Glomerular visceral epithelial cell (primary cell): ENCODE measurements around the gene SOX13.
A peak's percentile ranks its signal among the peaks of the same experiment; 100 is the strongest.

ENCODE experiments used
- DNase-seq: peaks from one replicate; pipeline ENCODE4 v3.0.0-alpha.2; 2016; ENCODE audit errors: extremely low spot score

Gene SOX13

DNA sequence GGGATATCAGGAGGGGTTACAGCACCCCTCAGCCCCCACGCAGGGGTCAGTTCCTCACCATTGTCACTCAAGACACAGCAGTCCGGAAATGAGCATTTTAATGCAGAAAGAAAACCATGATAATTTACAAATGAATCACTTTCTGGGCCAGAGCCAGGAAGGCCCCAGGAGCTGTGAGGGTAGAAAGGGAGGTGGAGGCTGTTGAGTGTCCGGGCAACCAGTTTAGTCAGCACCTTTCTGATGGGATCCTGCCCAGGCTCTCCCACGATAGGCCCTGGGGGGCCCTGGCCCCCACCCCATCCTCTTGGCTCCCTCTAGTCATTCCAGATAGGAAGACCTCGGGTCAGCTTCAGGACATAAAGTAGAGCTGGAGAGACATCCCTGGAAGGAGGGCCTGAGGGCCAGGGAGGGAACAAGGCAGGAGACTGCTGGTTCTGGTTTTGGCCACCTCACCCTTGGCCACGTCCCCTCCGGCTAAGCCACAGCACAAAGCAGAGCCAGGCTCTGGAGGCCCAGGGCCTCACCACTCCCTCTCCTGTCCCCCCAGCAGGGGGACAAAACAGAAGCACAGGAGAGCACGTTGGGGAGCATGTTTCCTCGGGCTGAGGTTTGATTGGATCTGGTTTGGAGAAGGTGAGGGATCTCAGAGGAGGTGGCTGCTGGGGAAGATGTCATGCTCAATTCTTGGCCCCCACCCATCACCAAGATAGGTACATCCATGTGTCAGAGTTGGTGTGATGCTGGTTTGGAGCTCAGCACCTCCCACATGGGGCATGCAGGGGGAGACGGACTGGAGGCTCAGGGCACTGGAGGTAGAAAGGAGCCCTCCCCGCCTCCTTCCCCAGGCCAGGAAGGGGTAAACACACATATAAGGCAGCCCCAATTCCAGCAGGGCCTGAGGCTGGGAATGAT, 58.3 kb downstream of the SOX13 start:
- peak; percentile 87 for DNase-seq

DNA sequence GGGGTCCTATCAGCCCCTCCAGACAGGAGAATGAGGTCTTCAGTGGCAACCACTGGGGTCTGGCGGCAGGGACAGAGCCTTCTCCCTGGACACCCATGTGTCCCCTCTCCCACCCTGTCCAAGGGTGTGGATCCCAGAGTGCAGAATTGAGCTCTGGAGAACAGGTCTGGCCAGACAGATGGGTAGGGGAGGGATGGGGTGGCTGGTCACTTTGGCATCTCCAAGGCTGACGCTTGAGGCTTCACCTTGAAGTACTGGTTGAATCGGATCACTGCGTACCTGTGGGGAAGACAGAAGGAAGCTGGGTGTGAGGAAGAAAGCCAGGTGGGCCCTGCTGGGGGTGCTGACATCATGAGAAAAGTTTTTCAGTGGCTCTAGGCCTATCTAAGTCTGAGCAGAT, 59.1 kb downstream of the SOX13 start:
- no peak for DNase-seq

DNA sequence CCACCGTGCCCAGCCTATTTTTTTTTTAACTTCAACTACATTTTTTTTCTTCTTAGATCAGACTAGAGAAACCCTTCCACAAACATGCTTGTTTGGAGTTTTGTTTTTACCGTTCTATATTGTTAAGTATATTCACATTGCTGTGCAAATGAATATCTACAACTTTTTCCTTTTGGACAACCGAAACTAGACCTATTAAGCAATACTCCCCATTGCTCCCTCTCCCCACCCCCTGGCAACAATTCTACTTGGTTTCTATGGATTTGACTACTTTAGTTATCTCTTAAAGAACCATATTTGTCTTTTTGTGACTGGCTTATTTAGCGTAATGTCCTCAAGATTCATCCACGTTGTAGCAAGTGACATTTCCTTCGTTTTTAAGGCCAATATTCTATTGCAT, 59.8 kb downstream of the SOX13 start:
- DNase-seq, result no peak

DNA sequence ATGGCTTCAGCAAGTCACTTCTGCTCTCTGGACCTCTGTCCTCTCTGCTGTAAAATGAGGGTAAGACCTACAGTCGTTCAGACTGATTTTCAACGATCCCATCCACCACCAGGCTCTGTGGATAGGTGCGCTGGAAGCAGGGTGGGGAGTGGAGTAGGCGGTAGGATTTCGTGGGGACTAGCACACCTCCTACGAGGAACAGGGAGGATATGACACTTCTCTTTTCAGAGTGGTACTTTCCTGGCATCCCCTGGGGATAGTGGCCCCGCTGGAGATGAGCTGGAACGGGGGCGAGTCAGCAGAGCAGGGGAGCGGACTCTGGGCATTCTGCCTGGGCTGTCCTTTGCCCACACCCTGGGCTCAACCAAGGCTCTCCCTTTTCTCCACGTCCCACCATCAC, 61.2 kb downstream of the SOX13 start:
- DNase-seq, result no peak

DNA sequence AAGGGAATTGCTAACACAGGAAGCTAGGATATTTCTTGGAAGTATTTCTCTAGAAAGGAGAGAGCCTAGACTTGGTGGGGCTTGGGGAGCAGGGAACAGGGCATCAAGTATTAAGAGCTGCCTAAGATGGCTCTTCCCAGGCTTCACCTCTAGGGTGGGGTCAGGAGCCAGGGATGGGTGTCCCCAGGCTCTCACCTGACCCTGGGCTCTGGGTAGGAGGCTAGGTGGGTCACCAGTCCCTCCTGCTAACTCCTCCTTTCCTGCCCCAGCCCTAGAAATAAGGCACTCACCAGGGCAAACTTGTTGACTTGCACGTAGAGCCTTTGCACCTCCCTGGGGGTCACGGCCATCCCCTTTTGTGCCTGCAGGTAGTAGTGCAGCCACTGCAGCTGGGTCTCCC, 63.9 kb downstream of the SOX13 start:
- no peak for DNase-seq

DNA sequence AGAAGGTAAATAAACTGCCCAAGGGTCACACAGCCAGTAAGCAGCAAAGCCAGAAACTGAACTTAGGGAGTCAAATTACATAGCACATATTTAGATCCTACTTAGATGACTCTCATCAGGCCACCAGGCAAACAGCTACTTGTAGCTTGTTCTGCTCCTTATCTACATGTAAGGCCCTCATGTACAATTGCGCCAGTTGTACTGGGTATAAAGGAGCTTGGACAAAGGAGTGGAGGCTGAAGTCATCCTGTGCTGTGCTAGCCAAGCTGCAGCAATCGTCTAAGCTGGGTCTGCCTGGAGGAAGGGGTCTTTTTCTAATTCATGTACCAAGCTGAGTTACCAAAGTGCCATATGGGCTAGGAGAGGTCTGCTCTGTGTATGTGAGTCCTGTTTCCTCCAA, 66.2 kb downstream of the SOX13 start:
- no peak for DNase-seq

DNA sequence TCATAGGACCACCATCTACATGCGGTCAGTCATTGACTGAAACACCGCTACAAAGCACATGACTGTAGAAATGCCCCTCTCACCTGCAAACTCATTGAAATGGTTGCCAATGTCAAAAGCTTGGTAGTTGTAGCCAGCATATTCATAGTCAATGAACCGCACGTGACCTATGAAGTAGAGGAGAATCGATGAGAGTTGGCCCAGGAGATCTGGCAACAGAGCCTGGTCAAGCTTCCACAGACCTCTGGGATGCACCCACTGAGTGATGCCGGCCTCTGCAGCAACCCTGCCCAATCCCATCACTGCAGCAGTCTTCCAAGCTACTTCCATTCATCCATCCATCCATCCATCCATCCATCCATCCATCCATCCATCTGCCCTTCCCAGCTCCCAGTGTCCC, 67.0 kb downstream of the SOX13 start:
- DNase-seq, result no peak

DNA sequence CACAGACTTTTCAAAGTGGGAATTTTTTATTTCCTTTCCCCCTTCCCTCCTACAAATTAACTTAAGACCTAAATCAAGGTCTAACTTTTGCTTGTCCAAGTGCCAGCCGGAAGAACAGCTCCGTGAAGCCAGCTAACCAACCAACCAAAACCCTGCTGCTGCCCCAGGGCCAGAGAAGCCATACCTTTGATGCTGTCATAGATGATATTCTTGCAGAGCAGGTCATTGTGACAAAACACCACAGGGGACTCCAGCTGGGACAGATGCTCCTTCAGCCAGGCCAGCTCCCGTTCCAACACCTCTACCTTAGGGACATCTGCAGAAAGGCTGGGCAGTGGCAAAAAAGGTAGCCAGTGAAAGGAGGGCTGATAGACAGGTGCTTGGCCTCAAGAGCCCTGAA, 68.2 kb downstream of the SOX13 start:
- no peak for DNase-seq

DNA sequence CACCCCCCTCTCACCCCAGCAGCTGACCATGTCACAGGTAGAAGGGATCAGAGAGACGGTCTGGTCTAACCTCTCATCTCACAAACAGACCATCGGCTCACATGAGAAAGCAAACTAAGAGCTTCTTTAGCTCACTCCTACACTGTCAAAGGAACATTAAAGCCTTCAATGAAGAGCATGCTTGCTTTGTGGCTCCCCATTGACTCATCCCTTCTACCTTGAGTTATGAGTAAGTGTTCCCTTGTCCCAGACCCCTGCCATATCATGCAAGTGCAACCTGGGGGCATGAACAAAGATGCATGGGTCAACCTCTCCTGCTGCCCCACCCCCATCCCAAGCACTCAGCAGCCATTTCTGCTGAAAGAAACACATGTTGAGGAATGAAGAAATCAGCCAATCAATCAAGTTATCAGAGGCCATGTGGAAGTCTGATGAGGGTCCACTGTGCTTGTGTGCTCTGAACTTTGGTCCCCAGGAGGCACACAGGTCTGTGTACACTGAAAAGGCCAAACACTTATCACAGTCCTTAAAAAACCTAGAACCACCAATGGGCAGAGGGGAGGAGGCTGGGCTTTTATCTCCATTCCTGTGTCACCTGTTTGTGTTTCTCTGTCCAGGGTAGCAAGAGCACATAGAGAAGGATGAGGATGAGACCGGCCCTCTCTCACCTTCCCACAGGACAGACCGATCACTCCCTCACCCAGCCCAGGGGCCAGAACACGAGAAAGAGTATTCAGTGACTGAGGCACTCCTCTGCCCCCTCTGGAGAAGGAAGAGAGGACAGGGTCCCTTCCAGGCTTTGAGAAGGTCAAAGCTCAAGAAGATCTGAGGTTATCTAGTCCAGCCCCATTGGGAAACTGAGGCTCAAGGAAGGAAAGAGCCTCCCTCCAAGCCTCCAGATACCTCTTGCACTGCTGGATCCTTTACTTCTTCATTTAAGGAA, 69.4 kb downstream of the SOX13 start:
- no peak for DNase-seq

DNA sequence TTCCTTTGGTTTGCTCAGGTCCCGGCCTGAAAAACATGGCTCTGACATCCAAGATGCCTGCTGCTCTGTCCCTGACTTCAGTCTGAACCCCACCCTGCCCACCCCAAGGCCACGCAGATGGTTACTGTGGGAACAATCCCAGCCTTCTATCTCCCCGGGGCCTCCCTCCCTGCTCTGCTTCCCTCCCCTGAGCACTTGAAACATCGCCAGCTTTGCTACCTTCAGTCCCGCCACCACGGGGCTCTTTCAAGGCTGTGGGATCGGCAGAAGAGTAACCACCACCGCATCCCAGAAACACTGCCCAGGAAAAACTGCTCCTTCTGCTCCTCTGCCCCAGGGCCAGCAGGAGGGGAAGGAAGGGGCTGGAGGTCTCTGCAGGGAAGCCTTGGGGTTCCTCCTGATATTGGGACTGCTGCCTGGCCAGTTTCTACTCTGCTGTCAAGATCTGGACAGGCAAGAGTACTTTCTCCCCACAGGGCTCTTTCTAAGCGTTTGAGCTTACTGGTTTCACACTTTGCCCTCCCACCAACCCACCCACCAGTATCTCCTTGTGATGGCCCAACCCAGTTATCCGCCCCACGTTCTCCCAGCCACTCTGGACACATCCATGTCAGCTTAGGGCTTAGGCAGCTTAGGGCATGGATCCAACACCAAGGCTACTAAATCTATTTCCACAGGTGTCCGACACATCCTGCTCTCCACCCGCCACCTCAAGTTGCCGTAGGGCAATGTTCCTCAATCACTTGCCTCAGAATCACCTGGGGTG, 70.5 kb downstream of the SOX13 start:
- no peak for DNase-seq

DNA sequence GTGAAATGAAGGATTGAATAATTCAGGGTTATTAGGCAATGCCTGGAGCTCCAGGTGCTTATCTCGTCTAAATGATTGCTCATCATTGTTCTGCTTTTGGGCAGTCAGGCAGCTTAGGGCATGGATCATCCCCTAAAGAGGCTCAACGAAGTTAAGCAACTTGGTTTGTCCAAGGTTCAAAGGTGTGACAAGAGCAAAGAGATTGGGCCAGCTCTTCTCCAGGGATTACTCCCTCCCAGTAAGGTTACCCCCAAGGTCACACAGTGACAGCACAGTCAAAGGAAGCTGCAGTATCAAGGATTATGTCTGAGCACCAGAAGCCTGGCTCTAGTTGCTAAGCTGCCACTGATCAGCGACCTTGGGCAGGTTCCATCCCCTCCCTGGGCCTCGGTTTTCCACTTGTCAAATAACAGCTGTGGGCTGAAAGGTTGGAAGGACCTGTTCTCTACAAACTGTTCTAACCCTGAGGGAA, 72.2 kb downstream of the SOX13 start:
- DNase-seq, result no peak

DNA sequence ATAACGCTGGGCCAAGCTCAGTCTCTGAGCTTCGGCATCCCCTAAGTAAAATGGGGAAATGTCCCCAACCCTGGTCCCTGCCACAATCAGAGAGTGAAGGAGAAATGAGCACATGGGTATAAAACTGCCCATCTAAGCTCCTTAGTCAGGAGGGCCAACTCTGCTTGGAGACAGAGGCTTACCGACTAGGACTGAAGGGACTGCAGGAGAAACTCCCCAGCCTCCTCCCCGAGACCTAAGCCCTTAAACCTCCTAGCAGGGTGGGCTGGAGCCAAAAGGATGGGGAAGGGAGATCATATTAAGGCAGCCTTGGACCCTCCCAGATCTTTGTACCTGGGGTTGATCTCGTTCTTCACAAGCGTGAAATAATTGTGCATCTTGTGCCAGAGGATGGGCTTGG, 73.4 kb downstream of the SOX13 start:
- DNase-seq, result no peak

DNA sequence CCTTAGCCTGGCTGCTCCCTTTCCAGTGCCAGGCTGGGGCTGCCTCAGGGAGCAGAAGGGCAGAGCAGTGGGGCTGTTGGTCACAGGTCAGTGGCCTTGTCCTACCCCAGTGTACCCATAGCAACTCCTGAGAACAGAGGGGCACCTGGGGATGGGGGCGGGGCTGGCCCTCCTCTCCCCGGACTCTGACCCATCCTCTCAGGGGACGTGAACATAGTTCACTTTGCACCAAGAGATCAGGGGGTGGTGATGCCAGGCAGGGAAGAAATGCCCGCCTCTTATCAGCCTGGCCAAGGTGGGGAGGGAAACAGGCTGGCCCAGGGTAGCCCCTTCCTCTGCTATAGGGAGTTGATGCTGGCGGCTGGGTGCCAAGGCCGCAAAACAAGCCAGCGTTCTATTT, 74.0 kb downstream of the SOX13 start:
- DNase-seq, result no peak

DNA sequence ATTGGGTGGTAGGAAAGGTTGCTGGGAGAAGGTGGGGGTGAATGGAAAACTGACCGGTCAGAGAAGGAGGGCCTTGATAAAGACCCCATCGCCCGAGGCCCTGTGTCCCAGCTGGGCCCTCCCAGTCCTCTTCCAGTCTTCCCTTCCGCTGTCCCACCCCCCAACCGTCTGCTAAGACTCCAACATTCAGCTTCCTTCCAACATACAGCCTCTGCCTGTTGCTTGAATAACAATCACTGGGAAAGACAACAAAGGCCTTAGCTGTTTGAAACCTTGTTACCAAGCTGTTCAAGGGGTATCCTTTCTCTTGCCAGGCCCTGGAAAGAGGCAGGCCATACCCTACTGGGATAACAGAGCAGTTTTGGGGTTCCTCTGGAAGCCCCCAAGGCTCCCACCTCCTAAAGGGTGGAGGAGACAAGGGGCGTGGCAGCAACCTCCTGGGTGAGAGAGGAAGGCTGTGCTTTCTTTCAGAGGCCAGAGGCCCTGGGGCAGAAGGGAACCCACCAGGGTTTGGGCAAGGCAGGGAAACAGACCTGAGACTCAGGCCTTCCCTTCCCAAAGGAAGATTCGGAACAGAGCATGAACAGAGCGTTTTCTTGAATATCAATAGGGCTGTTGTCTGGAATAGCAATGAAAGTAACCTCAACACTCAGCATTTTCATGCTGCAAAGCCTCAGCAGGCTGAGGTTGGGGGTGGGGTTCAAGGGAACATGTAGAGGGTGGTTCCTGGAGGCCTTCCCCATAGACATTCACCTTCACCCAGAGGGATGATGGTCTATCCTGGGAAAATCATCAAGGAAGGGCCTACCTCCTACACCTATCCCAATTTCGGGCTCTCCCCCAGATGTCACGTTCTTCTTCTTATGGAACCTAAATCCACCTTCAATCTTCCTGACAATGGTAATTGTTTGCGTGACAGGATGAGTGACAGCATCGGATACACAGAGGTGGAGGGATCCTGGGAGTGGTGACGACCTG, 74.8 kb downstream of the SOX13 start:
- DNase-seq, result no peak

DNA sequence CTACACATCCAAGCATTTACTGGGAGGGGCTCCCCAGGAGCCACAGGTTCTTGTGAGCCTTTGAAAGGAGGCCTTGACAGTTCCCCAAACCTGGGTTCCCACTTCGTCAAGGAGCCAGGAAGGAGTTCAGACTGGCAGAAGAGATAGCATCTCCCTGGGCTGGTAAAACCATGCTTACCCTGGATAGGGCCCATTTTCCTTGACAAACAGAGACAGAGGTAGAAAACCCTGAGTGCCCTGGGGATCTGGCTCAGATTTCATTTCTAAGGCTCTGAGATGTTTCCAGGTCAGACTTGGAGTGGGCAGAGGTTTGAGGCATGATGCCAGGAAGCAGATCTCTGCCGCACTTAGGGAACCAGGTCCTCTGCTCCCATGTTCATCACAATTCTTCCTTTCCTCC, 76.2 kb downstream of the SOX13 start:
- DNase-seq, result no peak

DNA sequence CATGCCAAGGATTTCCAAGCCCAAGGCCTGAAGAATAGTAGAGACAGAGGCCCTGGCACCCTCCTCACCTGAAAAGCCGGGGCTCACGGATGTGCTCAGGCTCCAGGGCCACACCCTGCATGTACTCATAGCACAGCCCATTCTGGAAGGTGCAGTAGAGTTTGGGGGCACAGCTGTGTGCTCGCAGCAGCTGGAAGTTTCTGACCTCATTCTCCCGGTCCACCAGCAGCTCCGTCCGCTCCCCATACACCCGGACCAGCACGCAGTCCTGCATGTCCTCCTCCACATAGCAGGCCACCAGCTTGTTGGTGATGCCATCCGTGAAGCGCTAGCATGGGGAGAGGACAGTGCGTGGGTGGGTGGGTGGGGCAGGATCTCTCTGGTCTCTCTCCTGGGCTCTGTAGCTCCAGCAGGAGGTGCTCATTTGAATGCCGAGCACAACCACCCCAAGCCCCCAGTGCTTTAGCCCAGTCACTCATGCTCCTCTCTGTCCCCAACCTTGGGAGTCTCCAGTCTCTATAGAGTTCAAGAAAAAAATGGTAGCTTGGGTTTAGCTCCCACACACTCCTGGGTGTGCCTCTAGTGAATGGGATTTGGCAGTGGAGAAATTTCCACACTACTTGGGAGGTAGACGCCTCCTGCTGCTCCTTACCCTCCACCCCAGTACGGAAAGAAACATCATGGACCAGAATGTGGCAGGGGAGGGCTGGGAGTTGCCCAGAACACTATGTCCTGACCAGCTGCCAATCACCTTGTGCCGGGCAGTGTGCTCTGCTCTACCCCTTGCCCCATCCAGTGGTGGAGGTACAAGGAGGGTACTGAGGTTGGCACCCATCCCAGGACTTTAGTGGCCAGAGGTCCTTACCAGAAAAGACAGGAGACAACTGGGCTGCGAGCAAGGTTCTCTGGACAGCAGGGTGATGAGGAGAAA, 77.0 kb downstream of the SOX13 start:
- no peak for DNase-seq

DNA sequence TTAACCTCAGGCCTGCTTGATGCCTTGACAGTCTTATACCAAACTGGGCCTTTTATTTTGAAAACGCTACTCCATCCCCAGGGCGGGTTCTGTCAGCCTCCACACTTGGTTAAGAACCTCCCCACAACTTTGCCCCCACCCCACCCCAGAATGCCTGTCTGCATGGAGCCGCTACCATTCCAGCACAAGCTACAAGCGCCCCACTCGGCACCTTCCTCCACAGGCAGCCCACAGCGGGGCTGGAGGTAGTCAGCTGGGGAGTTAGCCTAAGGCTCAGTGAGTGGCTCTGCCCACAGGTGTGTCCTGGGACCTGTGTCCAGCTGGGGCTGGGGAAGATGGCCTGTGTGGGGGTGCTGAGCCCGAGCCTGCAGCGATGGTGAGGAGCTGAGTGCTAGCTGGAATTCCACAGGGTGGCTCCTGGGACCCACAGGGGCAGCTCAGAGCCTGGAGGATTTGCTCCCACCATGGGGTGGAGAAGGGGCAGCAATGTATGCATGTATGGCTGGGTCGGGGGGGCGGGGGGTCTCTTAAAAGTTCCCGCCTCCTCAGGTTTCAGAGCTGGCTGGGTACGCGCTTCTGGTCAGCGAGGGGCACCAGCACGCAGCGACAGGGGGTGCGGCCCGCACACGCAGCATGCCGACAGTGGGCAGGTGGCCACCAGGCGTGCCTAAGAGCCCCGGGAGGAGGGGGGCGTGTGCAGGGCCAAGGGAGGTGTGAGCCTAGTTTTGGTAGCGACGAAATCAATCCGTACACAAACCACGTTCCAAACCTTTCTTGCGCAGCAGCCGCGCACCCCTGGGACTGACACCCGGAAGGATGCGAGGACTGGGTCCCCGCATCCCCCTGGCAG, 78.0 kb downstream of the SOX13 start:
- DNase-seq, result no peak

DNA sequence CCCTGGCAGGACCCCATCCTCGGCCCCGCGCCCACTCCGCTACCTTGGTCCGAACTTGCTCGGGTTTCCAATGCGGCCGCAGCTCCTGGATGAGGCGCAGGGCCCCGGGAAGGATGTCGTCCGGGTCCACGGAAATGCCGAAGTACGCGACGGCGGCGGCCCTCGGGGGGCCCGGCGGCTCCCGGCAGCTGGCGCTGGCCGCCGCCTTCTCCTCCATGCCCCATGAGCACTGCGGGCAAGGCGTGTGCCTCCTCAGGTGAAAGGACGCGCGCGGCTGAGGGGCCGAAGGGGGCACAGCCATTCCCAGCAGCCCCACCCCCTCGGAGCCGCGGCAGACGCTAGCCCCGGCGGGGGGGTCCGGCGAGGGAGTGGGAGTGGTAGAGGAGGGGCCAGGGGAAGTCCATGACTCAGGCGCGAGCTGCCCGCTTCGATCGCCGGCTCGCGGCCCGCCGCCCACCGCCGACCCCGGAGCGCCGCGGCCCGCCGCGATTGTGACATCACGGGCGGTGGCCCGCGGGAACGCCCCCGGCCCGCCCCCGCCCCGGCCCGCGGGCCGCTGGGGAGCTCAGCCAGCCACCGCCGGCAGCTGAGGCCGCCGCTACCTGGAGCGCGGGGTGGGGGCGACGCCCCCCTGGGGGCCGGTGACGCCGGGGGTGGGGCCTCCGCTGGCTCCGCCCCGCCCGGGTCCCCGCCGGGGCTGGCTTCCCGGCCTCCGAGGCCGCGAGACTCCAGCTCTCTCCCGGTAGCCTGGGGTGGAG, 78.8 kb downstream of the SOX13 start, which contains the start of gene ETNK2:
ETNK2 (minus strand) TSS at position 493 of the 758 bp plus-strand sequence; CDS start at position 301, 192 bp downstream.
- peak; percentile 70 for DNase-seq
